ENCODE data around the gene VEGFB.

The VEGFB gene

GRCh38 chr11:64247729-64248531 lies 13.5 kb downstream of the VEGFB start:
- DNase-seq, result no peak

GRCh38 chr11:64248578-64248977 lies 14.2 kb downstream of the VEGFB start:
- DNase-seq, result no peak

GRCh38 chr11:64249038-64249437 lies 14.7 kb downstream of the VEGFB start:
- DNase-seq, result no peak

GRCh38 chr11:64249563-64250414 lies 15.4 kb downstream of the VEGFB start:
- peak; percentile 20 for DNase-seq

- DNase-seq, result no peak
Observed at GRCh38 chr11:64250415-64251015, 16.1 kb downstream of the VEGFB start.

GRCh38 chr11:64251016-64251752 lies 16.8 kb downstream of the VEGFB start, which contains the start of gene PLCB3:
TSS of gene PLCB3 (plus strand) at chr11:64251530. CDS start at chr11:64251650, 120 bp downstream.
- DNase-seq, result peak; percentile 9

- no peak for DNase-seq
Observed at GRCh38 chr11:64251753-64252002, 17.3 kb downstream of the VEGFB start.

- peak; percentile 11 for DNase-seq
Observed at GRCh38 chr11:64252003-64252872, 17.9 kb downstream of the VEGFB start.

GRCh38 chr11:64253043-64253442 lies 18.7 kb downstream of the VEGFB start:
- no peak for DNase-seq

GRCh38 chr11:64253481-64253880 lies 19.1 kb downstream of the VEGFB start:
- no peak for DNase-seq

- no peak for DNase-seq
Observed at GRCh38 chr11:64254326-64254725, 19.9 kb downstream of the VEGFB start.

- no peak for DNase-seq
Observed at GRCh38 chr11:64255135-64256128, 21.0 kb downstream of the VEGFB start.

- DNase-seq, result no peak
Observed at GRCh38 chr11:64256300-64256699, 21.9 kb downstream of the VEGFB start.

GRCh38 chr11:64258356-64258755 lies 24.0 kb downstream of the VEGFB start:
- no peak for DNase-seq

- no peak for DNase-seq
Observed at GRCh38 chr11:64258946-64259532, 24.7 kb downstream of the VEGFB start.

- DNase-seq, result no peak
Observed at GRCh38 chr11:64259533-64260067, 25.2 kb downstream of the VEGFB start.

- no peak for DNase-seq
Observed at GRCh38 chr11:64260147-64260708, 25.8 kb downstream of the VEGFB start.

GRCh38 chr11:64261556-64262080 lies 27.2 kb downstream of the VEGFB start:
- DNase-seq, result no peak

- DNase-seq, result no peak
Observed at GRCh38 chr11:64262271-64263002, 28.1 kb downstream of the VEGFB start.
